ENCODE measurements around the gene SHOC2.

GRCh38 chr10:110996256-110996655 is 76.9 kb downstream of the SHOC2 start:
- TF ChIP-seq REST (IDR thresholded peaks at IDR 0.05; ENCODE audit: low read depth) (no peak), RAD21 (IDR thresholded peaks at IDR 0.05; ENCODE audit: low read depth) (no peak), EP300 (IDR thresholded peaks at IDR 0.05; ENCODE audit: borderline replicate concordance) (no peak), CEBPB (IDR thresholded peaks at IDR 0.05) (no peak), TAF1 (IDR thresholded peaks at IDR 0.05; ENCODE audit: low read depth) (no peak), MAX (IDR thresholded peaks at IDR 0.05) (no peak), EGR1 (IDR thresholded peaks at IDR 0.05) (no peak), FOXM1 (IDR thresholded peaks at IDR 0.05; ENCODE audit: borderline replicate concordance, low read depth) (no peak), YY1 (IDR thresholded peaks at IDR 0.05; ENCODE audit: low read depth) (no peak), TEAD4 (IDR thresholded peaks at IDR 0.05) (no peak), ZBTB7A (IDR thresholded peaks at IDR 0.05; ENCODE audit: low read depth) (no peak), NFIC (IDR thresholded peaks at IDR 0.05) (no peak), TCF12 (IDR thresholded peaks at IDR 0.05; ENCODE audit: low read depth) (no peak), USF1 (IDR thresholded peaks at IDR 0.05) (no peak)

Measured in Ishikawa (cell line).